Neuron (in vitro differentiated cells): ENCODE measurements around the gene KCNV2.

Experiments used
- H2AFZ ChIP-seq: one replicate; pipeline ENCODE4 v1.6.1; 2013; ENCODE audit warnings: low read depth, mild to moderate bottlenecking, inconsistent platforms, low read length, moderate library complexity
- H3K27me3 ChIP-seq: one replicate; pipeline ENCODE4 v1.6.1; 2013; ENCODE audit warnings: low read length; ENCODE audit not compliant: insufficient read depth
- H3K36me3 ChIP-seq: one replicate; pipeline ENCODE4 v1.6.1; 2013; ENCODE audit warnings: low read length; ENCODE audit not compliant: insufficient read depth
- H3K4me1 ChIP-seq: one replicate; pipeline ENCODE4 v1.6.1; 2013; ENCODE audit warnings: low read length; ENCODE audit not compliant: insufficient read depth
- H3K4me3 ChIP-seq: 2 replicates; pipeline ENCODE4 v1.5.1; 2013; ENCODE audit warnings: mild to moderate bottlenecking, low read length, moderate library complexity
- H3K9me3 ChIP-seq: one replicate; pipeline ENCODE4 v1.6.1; 2013; ENCODE audit warnings: low read length

KCNV2 gene

GRCh38 chr9:2745560-2746380, 28.5 kb downstream of the KCNV2 start:
- peaks cover 11% of the 10 kb centered on the region for H3K4me1 ChIP-seq
- H3K27me3 ChIP-seq = no peaks in the 10 kb centered on the region
- H3K9me3 ChIP-seq = no peaks in the 10 kb centered on the region

GRCh38 chr9:2749485-2749884, 32.2 kb downstream of the KCNV2 start:
- Histone ChIP-seq H2AFZ (no peak overlapping the region), H3K4me3 (no peak overlapping the region), H3K9me3 (no peaks in the 10 kb centered on the region), H3K4me1 (peaks cover 11% of the 10 kb centered on the region), H3K36me3 (no peaks in the 10 kb centered on the region), H3K27me3 (no peaks in the 10 kb centered on the region)

More at GRCh38 chr9:2745560-2746380, 28.5 kb downstream of the KCNV2 start:
- Histone ChIP-seq H2AFZ (no peak overlapping the region), H3K36me3 (no peaks in the 10 kb centered on the region), H3K4me3 (no peak overlapping the region)

GRCh38 chr9:2755285-2755684, 38.0 kb downstream of the KCNV2 start:
- Histone ChIP-seq H3K9me3 (no peaks in the 10 kb centered on the region), H3K4me1 (no peaks in the 10 kb centered on the region), H2AFZ (no peak overlapping the region), H3K27me3 (no peaks in the 10 kb centered on the region), H3K36me3 (no peaks in the 10 kb centered on the region), H3K4me3 (no peak overlapping the region)

- Histone ChIP-seq H3K27me3 (no peaks in the 10 kb centered on the region), H2AFZ (no peak overlapping the region), H3K4me1 (no peaks in the 10 kb centered on the region), H3K4me3 (no peak overlapping the region), H3K9me3 (no peaks in the 10 kb centered on the region), H3K36me3 (peaks cover 3% of the 10 kb centered on the region)
These were observed 41.0 kb downstream of the KCNV2 start for GRCh38 chr9:2758162-2758897.

GRCh38 chr9:2758898-2759510, 41.7 kb downstream of the KCNV2 start:
- no peaks in the 10 kb centered on the region for H3K4me1 ChIP-seq
- no peaks in the 10 kb centered on the region for H3K27me3 ChIP-seq
- H3K36me3 ChIP-seq = peaks cover 3% of the 10 kb centered on the region
- H3K4me3 ChIP-seq = no peak overlapping the region
- H2AFZ ChIP-seq = no peak overlapping the region
- no peaks in the 10 kb centered on the region for H3K9me3 ChIP-seq

GRCh38 chr9:2761424-2761823, 44.1 kb downstream of the KCNV2 start:
- H3K27me3 ChIP-seq = no peaks in the 10 kb centered on the region
- H3K9me3 ChIP-seq = no peaks in the 10 kb centered on the region
- H3K4me3 ChIP-seq = no peak overlapping the region
- H3K36me3 ChIP-seq = peaks cover 3% of the 10 kb centered on the region
- no peak overlapping the region for H2AFZ ChIP-seq
- no peaks in the 10 kb centered on the region for H3K4me1 ChIP-seq

GRCh38 chr9:2764353-2764752, 47.0 kb downstream of the KCNV2 start:
- no peaks in the 10 kb centered on the region for H3K27me3 ChIP-seq
- H2AFZ ChIP-seq = no peak overlapping the region
- no peaks in the 10 kb centered on the region for H3K4me1 ChIP-seq
- no peak overlapping the region for H3K4me3 ChIP-seq
- H3K9me3 ChIP-seq = no peaks in the 10 kb centered on the region
- peaks cover 4% of the 10 kb centered on the region for H3K36me3 ChIP-seq

GRCh38 chr9:2765250-2765880, 48.1 kb downstream of the KCNV2 start:
- H3K4me3 ChIP-seq = no peak overlapping the region
- H3K36me3 ChIP-seq = peaks cover 12% of the 10 kb centered on the region
- H3K9me3 ChIP-seq = no peaks in the 10 kb centered on the region
- H3K4me1 ChIP-seq = no peaks in the 10 kb centered on the region
- H2AFZ ChIP-seq = no peak overlapping the region
- no peaks in the 10 kb centered on the region for H3K27me3 ChIP-seq

GRCh38 chr9:2767800-2768677, 50.7 kb downstream of the KCNV2 start:
- H3K4me1 ChIP-seq = no peaks in the 10 kb centered on the region
- peaks cover 2% of the 10 kb centered on the region for H3K9me3 ChIP-seq
- no peaks in the 10 kb centered on the region for H3K27me3 ChIP-seq
- H3K36me3 ChIP-seq = peaks cover 8% of the 10 kb centered on the region
- no peak overlapping the region for H2AFZ ChIP-seq
- H3K4me3 ChIP-seq = no peak overlapping the region

- Histone ChIP-seq H3K4me3 (no peak overlapping the region), H3K27me3 (no peaks in the 10 kb centered on the region), H3K4me1 (no peaks in the 10 kb centered on the region), H2AFZ (no peak overlapping the region), H3K9me3 (peaks cover 9% of the 10 kb centered on the region), H3K36me3 (peaks cover 15% of the 10 kb centered on the region)
These were observed 53.8 kb downstream of the KCNV2 start for GRCh38 chr9:2771087-2771486.

- Histone ChIP-seq H3K27me3 (no peaks in the 10 kb centered on the region), H3K36me3 (peaks cover 20% of the 10 kb centered on the region)
These were observed 54.4 kb downstream of the KCNV2 start for GRCh38 chr9:2771661-2772060.

GRCh38 chr9:2777454-2777853, 60.1 kb downstream of the KCNV2 start:
- no peak overlapping the region for H2AFZ ChIP-seq
- no peak overlapping the region for H3K4me3 ChIP-seq
- H3K9me3 ChIP-seq = peaks cover 25% of the 10 kb centered on the region
- H3K27me3 ChIP-seq = no peaks in the 10 kb centered on the region
- H3K36me3 ChIP-seq = peaks cover 43% of the 10 kb centered on the region
- H3K4me1 ChIP-seq = no peaks in the 10 kb centered on the region

More at GRCh38 chr9:2771661-2772060, 54.4 kb downstream of the KCNV2 start:
- Histone ChIP-seq H3K9me3 (peaks cover 12% of the 10 kb centered on the region), H3K4me1 (no peaks in the 10 kb centered on the region), H3K4me3 (no peak overlapping the region), H2AFZ (no peak overlapping the region)
